Measurements from ENCODE around the gene CEP89.

The CEP89 gene

DNA sequence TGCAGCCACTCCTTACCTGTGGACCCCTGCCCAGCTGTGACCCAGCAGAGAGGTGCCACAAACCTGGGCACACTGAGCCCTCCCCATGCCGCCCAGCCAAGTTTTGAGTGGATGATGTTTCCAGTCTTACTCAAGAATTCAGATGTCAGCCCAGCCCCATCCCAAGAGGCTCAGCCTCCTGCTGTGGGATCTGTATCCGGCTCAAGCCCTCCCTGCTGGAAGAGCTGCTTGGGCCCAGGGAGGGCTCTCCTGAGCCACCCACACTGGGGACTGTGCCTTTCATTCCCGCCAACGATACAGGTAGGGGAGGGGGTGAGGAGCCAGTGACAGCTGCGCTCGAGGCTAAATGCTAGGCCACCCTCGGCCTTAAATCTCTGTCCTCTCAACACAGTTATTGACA is 96.3 kb downstream of the CEP89 start:
- H3K4me3 ChIP-seq (ENCODE audit: low read depth, low read length) = no peak overlapping the region
- TF ChIP-seq CTCF (IDR thresholded peaks at IDR 0.05; ENCODE audit: borderline replicate concordance, insufficient read depth, low read depth, low read length) = no peak

- TF ChIP-seq CTCF (IDR thresholded peaks at IDR 0.05; ENCODE audit: borderline replicate concordance, insufficient read depth, low read depth, low read length) = no peak
- H3K4me3 ChIP-seq (ENCODE audit: low read depth, low read length) = no peak overlapping the region
Observed at GRCh38 chr19:32874605-32875004, 97.2 kb downstream of the CEP89 start.

DNA sequence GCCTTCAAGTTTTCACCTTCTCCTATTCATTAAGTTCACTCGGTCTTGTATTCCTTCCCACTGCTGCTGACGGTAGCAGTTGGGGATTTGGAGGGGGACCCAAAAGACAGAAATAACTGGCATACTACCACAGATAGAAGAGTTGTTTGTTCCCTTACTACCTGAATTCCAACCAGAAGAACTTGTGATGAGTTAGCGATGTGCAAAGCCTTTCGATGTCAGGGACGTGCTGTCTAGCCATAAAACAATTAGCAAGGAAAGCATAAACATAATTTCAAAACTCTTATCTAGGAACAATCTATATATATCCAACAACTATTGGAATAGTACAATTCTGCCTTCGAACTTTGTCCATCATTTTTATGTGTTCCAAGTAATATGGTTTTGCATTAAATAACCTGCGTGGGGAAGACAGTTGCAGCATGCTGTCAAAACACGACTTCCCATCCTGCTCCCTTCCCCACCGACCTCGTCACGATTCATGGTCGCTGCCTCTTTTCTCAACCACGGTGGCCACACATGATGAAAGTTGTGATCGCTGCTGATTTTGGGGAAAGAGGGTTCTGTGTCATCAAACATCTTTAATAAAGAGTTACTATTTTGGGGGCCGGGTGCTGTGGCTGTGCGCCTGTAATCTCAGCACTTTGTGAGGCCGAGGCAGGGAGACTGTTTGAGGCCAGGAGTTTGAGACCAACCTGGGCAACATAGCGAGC is 98.4 kb downstream of the CEP89 start:
- no peak for TF ChIP-seq CTCF (IDR thresholded peaks at IDR 0.05; ENCODE audit: borderline replicate concordance, insufficient read depth, low read depth, low read length)
- no peak overlapping the region for H3K4me3 ChIP-seq (ENCODE audit: low read depth, low read length)

GRCh38 chr19:32872391-32872790 is 99.4 kb downstream of the CEP89 start:
- H3K4me3 ChIP-seq (ENCODE audit: low read depth, low read length) = no peak overlapping the region
- no peak for TF ChIP-seq CTCF (IDR thresholded peaks at IDR 0.05; ENCODE audit: borderline replicate concordance, insufficient read depth, low read depth, low read length)

DNA sequence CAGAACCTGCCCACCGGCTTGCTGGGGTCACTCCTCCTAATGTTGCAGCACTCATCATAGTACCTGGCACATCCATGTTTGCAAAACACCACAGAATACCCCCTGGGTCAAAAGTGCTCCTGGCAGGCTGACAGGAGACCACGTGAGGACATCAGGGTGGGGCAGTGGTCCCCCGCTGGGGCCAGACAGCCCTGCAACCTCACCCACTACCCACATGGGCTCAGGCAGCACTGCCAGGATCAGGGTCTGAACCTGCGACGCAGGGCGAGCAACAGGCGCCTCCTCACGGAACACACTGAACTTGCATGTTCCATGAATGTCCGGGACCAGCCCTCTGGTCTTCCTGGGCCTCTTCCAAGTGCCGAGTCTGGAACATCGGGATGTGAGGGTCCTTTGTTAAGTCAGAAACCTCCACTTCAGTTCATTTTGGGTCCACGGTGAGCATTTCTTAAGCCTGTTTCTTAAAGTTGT is 100.7 kb downstream of the CEP89 start:
- TF ChIP-seq CTCF (IDR thresholded peaks at IDR 0.05; ENCODE audit: borderline replicate concordance, insufficient read depth, low read depth, low read length) = no peak
- no peak overlapping the region for H3K4me3 ChIP-seq (ENCODE audit: low read depth, low read length)

- no peak for TF ChIP-seq CTCF (IDR thresholded peaks at IDR 0.05; ENCODE audit: borderline replicate concordance, insufficient read depth, low read depth, low read length)
- no peak overlapping the region for H3K4me3 ChIP-seq (ENCODE audit: low read depth, low read length)
Observed at GRCh38 chr19:32869966-32870573, 101.7 kb downstream of the CEP89 start.
